Measurements from ENCODE around the gene GRIN2C.

Gene GRIN2C

DNA sequence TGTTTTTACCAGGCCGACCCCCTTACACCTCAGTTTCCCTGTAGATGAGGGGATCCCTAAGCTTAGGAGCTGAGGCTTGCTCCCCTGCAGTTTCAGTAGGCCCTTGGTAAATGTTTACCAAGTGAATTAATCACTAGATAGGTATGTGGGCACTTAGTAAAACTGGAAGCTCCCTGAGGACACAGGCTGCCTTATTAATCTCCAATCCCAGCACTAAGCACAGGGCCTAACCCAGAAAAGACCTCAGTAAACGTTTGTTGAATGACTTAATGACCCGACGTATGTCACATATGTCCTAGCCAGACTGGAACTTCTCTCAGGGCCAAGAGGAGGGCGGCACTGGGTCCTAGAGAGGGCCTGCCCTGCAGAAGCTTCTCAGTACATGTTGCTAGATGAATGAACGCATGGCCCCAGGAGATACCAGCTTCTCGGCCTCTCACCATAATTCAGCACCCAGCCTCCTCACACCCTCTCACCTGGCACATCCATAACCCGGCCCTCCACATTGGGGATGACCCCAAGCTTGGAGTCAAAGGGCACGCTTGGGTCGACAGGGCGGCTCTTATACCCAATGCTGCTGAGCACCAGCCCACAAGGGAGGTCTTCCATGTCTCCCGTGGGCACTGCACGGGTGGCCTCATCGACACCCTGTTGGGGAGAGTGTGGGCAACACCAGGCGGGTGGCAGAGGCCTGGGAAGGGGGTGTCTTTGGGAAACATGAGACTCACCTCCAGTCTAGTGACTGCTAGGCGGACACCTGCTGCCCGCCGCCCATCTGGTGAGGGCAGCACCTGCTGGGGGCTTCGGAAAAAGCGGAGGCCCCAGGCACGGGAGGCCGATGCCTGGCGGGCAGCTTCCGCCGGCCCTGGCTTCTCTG, 4.0 kb upstream of the GRIN2C start:
- no peak for DNase-seq

DNA sequence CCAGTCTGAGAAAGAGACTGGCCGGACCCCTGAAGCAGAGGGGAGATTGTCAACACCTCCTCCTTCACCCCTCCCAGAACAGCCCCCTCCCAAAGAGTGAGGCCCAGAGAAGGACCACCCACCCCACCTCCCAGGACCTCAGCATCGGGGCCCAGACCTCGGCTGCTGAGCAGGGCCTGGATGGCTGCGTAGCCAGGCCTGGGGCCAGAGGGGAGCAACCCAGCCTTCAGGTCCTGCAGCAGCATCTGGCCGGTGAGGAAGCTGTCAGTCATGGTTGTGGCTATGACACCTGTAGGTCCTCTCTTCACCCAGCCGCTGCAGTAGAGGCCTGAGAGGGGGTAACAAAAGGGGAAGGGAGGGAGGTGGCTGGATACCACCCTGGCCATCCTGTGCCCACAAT, 3.2 kb upstream of the GRIN2C start:
- no peak for DNase-seq

DNA sequence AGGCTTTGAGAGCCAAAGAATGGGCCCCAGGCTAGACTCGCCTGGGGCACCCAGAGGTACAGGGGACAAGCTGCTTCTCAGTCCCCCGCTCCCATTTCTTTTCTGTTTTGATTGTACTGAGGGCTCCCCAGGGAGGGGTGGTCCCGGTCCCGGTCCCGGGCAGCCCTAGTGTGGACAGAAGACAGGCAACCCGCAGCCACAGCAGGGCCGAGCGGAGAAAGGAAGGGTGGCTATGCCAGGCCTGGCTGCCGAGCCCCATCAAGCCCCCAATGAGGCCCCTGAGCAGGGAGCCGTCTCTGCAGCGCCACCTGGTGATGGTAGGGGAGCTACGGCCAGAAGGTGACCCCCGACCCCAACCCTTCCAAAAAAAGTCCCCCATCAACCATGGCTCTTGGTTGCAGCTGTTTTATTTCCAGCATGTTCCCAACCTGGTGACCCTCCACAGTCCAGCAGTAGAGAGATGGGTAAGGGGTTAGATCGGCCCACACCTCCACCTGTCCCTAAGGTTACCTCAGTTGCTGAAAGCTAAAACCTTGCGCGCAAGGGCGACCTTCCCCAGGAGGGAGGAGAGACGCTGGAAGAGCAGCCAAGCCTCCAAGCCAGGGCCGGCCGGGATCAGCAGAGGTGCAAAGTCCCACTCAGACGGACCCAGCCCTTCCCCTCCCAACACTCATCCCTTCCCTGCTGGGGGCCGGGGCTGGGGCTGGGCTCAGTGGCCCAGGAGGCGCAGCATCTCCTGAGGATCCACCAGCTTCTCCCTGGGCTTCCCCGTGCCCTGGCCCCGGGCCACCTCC, 2.6 kb upstream of the GRIN2C start:
- DNase-seq, result peak; percentile 44

DNA sequence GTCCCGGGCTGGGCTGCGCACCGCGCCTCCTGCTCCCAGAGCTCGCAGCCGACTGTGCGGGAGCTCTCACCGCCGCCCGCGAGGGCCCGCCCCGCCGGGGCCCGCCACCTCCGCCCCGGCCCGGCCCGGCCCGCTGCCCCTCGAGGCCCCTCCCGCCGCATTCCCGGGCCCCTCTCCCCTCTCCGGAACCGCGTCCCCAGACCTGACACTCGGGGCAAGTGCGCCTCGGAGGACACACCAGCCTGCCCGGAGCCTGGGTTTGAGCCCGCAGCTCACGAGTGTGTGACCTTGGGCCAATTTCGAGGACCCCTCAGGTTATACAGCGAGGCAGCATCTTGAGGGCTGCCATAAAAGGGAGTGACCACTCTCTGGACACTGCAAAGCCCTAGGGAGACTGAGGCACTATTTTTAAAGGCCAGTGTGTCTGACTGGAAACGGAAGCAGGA, 2.0 kb upstream of the GRIN2C start:
- DNase-seq, result no peak

DNA sequence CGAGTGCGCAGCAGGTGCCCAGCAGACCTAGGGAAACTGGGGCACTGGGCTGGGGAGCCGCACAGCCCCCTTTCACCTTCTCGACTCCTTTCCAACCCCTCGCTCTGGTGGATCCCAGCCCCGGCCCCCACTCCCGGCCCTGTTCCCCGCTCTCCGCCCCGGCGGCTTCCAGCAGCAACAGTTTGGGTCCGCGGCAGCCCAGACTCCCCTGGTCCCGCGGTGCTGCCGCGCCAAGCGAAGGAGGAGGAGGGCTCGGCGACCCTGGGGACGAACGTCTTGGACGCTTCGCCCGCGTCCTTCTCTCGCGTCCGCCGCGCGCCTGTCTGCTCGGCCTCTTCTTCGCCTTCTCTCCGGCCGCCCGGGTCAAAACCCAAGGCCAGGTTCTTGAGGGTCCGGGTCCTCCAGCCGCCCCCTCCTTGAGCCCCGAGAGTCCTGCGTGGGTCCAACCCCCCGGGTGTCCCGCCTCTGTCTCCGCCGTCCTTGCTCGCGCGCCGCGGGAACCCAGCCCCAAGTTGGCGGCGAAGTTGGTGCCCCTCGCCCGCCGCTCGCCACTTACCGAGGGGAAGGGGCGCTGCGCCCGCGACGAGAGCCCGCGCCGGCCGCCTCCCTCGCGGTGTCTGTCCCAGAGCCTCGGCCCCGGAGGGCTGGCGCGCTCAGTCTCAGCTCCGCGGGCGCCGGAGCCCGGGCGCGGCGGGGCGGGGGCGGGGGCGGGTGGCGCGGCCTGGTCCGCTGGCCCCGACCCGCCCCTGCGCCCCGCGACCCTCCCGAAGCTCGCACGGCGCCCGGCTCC, 1.4 kb upstream of the GRIN2C start:
- no peak for DNase-seq

DNA sequence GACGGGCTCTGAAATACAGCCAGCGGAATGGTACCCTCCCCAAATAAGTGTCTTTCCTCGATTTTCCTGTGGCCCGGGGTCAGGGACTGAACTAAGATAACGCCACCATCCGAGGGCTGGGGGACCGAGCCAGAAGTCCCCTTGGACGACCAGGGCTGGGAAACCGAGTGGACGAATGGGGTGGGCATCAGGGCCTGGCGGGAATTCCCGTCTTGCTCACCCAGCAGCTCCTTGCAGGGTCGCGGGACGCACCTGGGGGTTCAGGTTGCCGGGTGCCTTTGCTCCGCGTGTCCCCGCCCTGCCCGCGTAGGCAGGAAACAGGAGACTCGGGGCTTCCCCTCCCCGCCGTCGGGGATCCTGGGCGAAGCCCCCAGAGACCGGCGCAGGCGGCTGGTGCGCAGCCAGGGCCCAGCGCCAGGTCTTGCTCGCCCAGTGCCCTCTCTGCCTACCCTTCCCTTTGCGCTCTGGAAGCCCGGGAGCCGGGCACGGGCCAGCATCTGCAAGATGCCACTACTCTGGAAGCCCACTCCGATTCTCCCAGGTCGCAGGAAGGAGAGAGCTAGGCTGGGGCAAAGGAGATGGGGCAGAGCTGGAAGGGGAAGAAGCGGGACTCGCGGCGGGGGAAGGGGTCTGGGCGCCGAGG, 665 bp upstream of the GRIN2C start:
- DNase-seq, result no peak

DNA sequence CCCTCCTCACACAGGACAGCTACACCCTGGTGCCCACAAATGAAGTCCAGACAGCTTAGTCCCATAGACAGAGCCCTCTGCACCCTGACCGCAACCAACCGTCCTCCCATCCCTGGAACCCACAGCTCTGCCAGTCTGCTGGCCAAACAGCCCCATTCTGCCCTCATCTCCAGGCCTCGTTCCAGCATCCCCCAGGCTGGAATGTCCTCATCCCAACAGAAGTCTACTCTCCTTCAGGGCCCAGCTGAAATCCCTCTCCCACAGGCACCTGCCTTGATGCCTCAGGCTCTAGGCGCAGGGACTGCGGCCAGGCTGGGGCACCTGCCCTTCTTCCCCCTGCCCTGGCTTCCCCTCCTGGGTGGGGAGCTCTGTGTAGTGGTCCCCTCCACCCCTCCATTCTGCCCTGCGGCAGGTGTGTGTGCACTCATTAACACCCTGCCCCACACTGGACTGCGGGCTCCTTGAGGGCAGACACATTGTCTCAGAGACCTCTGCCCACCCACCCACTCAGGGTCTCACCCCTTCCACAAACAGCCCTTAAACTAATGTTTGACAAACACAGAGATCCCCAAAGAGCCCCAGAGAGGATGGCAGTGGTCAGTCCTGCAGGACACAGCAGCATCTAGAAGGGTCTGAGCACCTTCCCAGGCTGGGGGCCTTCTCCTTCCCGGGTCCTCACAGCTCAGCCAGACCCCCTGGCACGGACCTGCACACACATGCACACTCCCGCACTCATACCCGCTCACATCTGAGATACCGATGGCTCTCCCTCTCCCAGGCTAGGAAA, 820 bp downstream of the GRIN2C start:
- no peak for DNase-seq

DNA sequence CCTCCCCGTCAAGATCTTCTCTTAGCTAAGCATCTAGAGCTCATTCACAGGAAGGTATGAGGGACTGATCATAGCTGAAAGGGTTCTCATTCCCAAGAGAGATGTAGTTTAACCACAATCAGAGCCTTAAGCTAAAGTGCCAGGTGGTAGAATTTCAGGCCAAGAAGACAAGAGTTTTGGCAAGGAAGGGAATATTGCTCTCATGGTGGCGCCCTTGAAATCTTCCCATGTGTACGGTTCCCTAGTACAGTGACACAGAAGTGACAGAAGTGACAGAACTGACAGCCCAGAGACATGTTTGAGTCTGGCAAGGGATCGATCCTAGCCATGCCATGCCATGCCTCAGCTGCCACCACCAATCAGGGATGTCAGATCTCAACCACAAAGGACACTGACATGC, 2.5 kb downstream of the GRIN2C start:
- DNase-seq, result no peak

DNA sequence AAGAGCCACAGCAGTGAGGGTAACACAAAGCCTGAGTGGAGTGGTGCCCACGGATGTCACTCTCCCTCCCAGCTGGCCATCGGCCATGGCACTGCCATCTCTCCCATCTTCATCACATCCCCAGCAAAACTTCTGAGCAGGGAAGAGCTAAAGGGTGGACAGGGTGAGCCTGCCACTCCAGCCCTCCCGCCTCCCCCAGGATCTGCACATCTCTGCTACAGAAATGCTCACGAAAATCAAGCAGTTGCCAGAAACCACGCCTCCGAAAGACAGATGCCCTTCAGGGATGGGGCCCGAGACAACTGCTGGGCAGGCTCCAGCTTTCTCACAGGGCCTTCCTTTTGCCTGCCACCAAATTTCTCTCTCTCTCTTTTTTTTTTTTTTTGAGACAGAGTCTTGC, 3.6 kb downstream of the GRIN2C start:
- DNase-seq, result no peak

DNA sequence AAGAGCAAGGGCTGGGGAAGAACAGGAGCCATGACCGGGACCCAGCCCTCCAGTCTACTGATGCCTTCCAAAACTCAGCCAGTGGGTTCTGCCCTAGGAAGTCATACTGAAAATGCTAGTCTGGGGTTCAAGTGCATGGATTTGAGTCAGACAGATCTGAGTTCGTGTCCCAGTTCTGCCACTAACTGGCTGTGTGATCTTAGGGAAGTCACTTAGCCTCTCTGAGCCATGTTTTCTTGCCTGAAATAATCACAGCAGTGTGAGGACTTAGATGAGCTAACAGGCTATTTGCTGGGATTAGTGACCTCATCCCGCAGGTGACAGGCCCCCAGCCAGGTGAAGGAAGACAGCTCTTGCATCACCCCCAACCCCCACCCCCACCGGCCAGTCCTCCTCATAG, 4.4 kb downstream of the GRIN2C start:
- no peak for DNase-seq

DNA sequence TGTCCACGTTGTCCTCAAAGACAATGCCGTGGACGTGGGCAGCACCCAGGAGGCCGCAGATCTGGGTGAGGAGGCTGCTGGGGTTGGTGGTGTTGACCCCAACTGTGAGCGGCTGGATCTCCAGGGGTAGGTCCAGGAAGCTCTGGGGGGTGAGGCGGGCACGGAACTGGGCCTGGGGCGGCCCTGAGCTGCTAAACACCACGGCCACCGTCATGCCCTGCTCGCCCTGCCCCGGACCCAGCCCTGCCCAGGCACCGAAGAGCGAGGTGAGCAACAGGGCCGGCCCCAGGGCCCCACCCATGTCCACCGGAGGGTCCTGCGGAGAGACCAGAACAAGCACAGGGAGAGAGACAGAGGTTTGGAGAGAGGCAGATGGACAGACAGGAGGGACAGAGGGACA, 4.9 kb downstream of the GRIN2C start:
- DNase-seq, result no peak

DNA sequence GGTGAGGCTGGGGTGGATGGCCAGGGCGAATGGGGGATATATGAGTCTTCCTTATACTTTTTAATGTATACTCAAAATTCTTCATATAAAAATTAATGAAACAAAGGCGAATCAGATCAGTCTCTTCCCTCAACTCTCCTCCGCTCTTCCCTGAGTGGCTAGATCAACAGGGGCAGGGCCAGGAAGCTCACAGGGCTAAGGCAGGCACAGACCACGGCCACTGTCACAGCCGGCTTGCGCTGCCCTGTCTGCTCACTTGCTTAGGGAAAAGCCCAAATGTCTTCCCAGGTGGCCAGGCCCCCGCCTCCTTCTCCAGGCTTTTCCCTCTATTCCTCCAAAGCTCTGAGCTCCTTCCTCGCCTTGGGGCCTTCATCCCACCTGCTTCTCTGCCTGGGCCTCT, 6.0 kb downstream of the GRIN2C start:
- DNase-seq, result no peak

DNA sequence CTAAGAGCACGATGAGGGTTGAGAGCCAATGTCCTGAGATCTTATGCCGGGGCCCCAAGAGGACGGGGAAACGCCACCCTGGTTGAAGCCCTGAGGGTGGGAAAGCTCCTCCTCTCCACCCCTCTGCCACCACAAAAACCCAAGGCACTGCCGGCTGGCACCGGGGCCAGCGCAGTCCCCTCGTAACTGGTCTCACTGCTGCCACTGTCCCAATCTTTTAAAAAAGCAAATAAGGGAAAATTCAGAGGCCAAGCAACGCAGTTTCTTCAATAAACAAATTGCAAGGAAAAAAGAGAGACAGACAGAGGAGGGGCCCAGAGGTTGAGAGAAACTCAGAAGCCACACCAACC, 6.7 kb downstream of the GRIN2C start:
- no peak for DNase-seq

DNA sequence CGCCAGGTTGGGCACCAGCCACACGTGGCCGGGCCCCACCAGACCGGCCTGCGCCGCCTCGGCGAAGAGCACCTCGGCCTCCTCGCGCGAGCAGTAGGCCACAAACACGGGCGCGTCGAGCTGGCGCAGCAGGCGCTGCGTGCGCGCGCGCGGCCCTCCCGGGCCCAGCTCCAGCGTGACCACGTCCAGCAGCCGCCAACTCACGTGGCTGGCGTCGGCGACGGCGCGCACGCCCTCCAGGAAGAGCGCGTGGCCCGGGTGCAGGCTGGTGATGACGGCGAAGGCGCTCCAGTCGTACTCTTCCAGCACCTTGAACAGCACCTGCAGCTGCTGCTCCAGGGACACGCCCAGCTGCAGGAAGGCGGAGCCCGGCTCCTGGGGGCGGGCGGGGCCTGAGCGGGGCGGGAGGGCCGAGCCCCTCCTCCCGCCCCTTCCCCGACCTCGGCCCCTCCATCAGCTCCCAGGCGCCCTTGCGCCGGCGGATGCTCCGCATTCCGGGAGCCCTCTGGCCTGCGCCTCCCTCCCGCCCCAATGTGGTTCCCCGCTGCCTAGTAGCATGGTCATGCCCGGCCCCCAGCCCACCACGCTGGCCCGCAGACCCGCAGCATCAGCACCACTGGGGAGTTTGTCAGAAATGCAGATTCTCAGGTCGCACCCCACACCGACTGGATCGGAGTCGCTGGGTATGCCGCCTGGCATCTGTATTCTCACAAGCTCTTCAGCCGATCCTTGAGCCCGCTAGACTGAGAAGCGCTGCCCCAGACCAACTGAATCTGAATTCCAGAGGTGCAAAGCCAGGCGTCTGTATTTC, 7.2 kb downstream of the GRIN2C start:
- DNase-seq, result no peak

DNA sequence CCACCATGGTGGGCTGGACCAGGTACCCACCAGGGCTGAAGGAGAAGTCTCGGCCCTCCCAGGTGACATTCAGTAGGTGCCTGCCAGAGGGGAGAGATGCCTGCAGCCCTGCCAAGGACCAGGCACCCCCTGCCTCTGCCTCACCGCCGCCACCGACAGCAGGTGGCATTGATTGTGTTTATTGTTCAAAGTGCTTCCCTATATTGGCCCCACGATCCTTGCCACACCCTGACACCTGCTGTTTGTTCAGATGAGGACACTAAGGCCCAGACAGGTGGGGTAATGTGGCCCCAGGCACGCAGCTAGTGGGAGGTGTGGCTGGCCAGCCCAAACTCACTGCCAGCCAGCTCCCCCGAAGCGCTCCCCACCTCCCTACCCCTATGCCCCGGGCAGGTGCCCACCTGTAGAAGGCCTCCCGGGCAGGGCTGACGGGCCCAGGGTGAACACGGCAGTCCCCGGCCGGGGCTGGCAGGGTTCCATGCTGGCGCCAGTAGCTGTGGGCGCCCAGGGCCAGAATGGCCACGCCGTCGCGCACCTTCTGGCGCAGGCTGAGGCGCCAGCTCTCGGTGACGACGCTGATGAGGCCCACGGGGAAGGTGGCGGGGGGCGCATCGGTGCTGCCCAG, 8.0 kb downstream of the GRIN2C start:
- no peak for DNase-seq

DNA sequence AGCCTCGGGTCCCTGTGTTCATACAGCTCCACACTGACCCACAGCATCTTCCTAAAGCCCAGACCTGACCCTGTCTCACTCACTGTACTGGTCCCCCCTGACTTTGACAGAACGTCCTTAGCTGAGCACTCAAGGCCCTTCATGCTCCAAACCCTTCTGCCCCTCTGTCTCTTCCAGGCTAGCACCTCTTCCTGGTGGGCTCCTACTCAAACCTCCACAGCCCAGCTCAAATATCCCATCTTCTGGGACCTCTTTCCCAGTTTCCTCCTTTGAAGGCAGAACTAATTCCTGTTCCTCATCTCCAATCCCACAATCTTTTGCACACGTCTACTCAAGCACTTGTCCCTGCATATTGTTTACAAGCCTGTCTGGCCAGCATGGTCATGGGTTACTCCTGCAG, 8.8 kb downstream of the GRIN2C start:
- DNase-seq, result no peak

DNA sequence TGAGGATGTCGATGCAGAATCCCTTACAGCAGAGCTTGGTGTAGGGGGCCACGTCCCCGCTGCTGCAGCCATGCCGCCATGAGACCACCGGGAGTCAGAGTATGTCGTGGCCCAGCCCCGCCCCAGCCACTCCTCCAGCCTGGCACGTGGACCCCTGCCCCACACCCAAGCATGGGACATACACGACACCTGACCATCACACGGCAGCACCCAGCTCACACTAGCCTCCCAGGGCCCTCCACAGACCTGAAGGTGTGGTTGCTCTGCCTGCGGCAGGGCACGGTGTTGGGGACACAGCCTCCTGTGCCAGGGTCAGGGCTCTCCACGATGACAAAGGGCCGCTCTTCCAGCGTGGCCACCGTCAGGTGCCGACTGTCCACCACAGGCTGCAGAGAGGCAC, 9.4 kb downstream of the GRIN2C start:
- DNase-seq, result no peak

DNA sequence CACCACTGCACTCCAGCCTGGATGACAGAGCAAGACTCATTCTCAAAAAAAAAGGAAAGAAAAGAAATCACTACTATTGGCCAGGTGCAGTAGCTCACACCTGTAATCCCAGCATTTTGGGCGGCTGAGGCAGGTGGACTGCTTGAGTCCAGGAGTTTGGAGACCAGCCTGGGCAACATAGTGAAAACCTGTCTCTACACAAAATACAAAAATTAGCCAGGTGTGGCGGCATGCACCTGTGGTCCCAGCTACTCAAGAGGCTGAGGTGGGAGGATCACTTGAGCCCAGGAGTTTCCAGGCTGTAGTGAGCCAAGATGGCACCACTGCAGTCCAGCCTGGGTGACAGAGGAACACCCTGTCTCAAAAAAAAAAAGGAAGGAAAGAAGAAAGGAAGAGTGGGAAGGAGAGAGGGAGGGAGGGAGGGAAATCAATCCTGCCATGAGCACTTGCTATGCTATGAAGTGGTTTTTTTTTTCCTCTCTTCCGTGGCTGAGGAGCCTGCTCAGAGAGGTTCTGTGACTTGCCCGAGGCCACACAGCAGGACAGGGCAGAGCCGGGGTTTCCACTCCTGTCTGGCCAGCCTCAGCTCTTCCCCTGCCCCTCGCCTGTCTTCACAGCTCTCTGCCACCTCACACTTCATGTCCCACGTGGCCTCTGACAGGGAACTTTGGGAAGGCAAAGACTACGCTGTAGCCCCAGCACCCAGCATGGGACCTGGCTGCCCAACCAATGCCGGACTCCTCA, 10.9 kb downstream of the GRIN2C start:
- no peak for DNase-seq

DNA sequence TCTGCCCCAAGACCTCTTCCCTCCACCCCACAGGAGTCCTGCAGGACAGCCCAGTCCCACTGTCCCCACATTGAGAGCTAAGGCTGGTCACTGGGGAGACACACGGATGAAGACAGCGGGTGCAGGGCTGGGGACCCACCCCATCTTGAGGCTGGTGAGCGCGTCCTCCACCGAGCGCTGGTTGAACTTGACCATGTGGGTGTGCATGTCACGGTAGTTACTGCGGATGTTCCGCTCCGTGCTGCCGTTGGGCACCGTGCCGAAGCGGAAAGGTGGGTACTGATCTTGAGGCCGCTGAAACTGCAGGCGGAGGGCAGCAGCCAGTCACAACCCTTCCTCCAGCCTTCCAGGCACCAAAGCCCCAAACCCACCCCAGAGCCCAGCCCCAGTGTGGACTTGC, 13.1 kb downstream of the GRIN2C start:
- no peak for DNase-seq

DNA sequence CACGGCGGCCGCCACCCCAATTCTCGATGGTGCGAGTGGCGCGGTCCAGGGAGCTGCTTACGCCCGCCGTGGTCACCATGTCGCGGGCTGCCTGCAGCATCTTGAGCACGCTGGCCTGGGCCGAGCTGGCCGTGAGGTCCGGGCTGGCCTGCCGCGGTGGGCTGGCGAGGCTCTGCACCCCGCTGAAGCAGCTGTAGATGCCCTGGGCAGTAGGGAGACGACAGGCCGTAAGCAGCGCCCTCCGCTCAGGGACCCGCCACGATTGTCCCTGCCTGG, 16.4 kb downstream of the GRIN2C start:
- DNase-seq, result no peak
